HG02870 (cell line): Measurements from ENCODE around the gene TRAPPC2L.

Source experiments
- ATAC-seq: cut with Tn5 transposase; IDR thresholded peaks from one replicate; pipeline ENCODE4 v1.9.1; 2021; ENCODE audit warnings: mild to moderate bottlenecking, moderate library complexity; ENCODE audit not compliant: unreplicated experiment

The TRAPPC2L gene

DNA sequence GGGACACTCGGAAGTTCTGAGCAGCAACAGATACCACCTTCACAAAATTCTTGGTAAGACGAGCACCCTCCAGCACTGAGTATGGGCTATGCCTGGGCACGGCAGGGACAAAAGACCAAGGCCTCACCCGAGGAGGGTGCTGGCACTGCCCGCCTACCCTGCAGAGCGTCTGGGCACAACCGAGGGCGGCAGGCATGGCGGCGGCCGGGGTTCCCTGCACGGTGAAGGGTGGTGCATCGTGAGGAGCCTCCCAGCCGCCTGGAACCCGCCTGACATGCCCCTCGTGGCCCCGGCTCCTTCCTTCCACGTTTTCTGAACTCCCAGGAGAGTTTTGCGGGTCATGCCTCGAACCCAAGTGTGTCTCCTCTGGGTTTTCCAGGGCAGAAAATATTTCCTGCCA, 19.1 kb upstream of the TRAPPC2L start:
- ATAC-seq, result no peak

DNA sequence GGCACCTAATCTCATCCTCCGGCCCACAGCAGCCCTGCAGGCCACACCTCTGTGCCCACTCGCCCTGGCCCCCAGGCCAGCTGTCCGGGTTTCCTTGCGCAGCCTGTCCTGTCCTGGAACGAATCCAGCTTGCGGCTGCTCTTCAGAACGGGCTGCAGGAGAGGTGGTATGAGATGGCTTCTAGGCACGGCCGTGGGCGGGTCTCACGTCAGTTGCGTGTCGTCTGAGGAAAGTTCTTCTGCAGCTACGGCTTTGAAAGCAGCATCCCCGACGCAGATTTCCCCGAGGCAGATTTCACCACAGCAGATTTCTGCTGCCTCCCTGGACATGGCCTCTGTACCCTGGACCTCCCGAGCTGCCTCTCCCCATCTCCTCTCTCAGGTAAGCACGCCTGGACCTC, 18.4 kb upstream of the TRAPPC2L start:
- no peak for ATAC-seq

DNA sequence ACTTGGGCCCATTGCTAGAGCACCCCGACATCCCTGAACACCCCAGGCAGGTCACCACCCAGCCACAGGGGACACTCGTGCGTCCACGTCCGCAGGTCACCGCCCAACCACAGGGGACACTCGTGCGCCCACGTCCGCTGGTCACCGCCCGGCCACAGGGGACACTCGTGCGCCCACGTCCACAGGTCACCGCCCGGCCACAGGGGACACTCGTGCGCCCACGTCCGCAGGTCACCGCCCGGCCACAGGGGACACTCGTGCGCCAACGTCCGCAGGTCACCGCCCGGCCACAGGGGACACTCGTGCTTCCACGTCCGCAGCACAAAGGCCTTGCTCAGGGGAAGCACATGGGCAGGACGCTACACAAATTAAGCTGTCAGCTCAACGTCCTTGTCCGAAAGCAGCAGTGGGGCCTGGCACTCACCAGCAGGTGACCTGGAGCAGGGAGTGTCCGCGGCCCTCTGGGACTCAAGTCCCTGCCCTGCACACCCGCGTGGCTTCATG, 17.8 kb upstream of the TRAPPC2L start:
- no peak for ATAC-seq

DNA sequence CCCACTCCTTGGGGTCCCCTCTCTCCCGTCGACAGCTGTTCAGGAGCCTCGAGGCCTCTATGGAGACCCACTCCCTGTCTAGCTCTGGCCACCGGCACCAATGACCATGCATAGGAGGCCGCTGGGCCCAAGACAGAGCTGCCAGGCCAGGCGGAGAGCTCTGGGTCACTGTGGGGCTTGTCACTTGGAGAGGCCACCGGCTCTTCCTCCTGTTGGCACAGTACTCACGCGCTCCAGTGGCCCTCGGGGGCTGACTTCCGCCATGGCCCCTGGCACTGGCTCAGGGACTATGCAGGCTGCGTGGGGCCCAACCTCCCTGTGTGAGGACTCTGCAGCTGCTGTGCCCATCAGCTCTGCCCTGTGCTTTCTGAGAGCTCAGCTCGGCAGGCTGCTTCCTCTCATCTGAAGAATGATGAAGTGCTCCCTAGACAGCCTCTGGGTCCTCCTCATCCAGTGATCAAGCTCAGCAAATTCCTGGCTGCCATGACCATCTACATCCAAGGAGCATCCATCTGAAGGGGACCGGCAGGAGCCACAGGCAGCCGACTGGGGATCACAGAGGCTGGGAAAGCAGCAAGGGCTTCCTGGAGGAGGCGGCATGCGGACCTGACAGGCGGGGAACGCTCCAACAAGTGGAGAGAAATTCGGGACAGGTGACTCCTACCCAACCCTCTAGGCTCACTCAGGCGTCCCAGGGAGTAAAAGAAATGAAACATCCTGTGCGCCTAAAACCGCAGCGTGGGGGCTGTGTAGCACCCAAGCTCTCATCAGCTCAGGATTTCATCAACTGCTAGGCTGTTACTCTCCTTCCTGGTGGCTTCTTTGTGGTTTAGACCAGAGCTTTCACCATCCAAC, 17.0 kb upstream of the TRAPPC2L start:
- no peak for ATAC-seq

DNA sequence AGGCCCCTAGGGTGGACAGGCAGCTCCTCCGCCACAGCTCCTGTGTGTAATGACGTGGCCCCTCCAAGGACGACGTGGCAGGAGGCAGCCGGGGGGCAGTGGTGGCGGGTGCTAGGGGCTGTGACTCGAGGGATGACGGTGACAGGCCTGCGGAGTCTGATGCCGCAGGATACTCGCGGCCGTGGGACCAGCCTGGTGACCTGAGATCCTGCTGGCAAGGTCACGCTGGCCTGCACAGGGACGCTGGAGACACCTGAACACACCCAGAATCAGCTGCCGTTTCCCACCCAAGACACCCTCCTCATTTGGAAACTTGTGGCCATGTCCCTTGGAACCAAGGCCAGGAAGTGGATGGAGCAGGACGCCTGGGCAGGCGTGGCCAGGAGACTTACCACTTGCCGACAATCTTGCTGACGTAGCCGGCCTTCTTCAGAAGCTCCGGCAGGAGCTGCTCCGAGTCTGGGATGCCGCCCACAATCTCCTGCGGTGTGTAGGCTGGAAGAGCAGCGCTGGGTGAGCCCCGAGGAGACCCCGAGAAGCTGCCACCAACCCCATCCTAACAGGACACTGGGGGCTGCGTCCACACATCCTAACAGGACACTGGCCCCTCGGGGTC, 16.2 kb upstream of the TRAPPC2L start:
- no peak for ATAC-seq

DNA sequence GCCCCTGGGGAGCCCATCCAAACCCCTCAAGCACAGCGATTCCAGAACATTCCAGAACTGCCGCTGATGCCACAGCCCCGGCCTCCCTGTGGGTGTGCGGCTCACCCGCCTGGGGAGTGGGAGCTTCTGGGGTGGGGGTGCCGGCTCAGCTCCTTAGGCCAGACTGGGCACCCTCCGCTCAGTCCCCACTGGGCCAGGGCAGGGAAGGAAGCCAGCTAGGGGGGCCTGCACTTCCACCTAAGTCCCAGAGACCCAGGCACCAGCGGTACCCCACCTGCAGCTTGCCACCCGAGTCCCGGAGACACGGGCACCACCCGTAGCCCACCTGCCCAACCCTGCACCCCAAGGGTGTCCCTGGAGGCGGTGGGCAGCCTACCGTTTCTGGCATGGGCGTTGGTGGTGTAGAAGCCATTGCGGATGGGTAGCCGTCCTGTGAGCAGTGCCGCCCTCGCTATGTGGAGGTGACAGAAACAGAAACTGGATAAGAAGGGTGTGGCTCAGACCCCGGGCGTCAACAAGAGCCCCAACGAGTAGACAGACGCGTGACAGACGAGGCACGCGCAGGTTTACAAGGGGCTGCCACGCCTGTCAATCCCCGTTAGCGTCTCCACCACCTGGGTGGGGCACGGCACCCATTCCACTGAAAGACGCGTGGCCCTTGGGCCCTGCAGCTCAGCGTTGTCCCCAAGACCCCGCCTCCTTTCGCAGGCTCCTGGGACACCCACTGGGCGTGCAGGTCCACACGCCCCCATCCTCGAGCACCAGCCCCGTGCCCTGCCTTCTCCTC, 15.2 kb upstream of the TRAPPC2L start:
- no peak for ATAC-seq

DNA sequence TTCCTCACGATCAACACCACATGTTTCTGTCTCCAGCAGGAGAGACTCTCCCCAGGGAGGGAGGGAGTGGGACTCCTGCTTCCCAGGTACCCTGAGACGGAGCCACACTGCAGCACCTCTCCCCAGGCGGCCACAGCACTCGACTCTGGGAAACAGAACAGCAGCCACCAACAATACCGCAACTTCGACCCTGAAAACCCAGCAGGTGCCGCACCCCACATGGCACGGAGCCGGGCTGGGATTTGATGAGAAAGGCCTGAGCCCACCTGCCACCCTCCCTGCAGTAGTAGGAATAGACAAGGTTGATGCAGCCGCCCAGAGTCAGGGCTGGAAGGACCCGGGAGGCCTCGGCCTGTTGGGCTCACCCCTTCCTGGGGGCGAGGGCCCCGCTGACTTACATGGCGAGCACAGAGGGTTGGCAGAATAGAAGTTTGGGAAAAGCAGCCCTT, 14.6 kb upstream of the TRAPPC2L start:
- no peak for ATAC-seq

DNA sequence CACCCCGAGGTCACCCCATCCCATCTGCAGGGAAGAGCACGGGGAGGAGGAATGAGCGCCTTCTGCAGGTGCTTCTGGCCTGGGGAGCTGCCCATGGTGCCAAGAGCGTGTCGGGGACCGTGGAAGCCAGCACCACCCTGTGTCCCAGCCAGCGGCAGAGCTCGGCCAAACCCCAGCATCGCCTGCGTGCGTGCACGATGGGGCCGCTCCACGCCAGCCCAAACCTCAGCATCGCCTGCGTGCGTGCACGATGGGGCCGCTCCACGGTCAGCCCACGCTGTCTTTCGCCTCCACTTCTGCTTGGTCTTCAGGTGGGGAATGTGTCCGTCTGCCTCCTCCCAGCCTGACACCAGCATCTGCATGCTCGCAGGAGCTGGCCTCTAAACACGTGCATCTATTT, 14.1 kb upstream of the TRAPPC2L start:
- ATAC-seq, result no peak

DNA sequence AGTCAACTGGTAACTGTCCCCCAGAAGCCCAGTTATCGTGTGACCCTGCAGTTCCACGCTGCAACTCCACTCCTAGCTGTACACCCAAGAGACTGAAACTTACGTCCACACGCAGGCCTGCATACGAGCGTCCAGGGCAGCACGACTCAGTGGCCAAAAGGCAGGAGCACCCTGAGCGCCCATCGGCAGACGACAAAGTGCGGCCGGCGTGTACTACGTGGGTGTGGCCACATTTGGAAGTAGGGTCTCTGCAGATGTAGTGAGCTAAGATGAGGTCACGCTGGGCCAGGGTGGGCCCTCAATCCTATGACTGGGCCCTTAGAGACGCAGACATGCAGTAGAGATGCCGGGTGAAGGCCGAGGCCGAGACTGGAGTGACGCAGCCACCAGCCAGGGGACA, 13.7 kb upstream of the TRAPPC2L start:
- ATAC-seq, result no peak

DNA sequence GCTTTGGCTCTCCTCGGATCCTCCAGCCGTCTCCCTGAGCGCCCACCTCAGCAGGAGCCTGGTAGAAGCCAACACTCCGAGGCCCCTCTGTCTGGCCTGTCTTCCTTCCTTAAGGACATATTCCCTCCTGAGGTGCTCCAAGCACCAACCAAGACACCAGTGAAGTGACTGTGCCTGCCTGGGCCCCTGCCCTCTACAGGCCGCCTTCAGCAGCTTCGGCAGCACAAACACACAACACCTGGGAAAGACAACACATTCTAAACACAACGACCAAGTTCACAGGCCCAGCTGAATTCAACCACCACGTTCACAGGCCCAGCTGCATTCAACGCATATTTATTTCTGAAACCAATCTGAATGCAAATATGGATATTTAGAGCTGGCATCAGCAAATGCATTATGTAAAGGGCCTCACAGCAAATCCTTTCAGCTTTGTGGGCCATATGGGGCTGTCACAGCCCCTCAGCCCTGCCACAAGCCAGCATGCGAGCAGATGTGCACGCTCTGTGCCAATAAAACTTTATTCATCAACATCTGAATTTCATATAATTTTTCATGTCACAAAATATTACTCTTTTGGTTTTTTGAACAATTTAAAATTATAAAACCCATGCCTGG, 12.4 kb upstream of the TRAPPC2L start:
- ATAC-seq, result no peak

DNA sequence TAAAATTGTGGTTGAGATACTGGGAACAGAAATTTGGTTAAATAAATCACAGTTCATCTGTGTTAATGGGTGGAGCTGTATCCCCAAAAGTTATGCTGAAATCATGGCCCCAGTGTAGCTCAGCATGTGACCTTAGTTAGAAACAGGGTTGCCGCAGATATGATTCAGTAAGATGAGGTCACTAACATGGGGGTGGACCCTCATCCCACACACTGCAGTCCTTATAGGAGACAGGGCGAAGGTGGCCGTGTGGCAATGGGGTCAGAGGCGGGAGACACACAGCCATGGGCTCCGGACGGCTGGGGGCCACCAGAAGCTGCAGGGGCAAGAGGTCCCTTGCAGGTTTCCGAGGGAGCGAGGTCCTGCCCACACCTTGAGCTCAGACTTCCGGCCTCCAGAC, 10.8 kb upstream of the TRAPPC2L start:
- ATAC-seq, result no peak

DNA sequence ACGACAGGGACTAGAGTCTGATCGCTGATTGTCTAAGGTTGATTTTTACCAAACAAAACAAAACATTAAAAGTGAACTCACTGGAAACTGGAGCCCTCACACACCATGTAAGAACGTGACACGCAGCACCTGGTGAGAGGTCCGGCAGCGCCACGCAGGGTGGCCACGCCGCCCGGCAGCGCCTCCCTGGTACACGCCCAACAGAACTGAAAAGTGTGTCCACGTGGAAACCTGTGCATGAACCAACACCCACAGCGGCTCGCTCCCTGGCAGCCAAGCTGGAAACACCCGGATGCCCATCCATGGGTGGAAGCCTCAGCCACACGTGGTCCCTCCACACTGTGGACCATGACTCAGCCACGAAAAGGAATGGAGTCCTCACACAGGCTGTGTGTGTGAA, 9.3 kb upstream of the TRAPPC2L start:
- ATAC-seq, result no peak

DNA sequence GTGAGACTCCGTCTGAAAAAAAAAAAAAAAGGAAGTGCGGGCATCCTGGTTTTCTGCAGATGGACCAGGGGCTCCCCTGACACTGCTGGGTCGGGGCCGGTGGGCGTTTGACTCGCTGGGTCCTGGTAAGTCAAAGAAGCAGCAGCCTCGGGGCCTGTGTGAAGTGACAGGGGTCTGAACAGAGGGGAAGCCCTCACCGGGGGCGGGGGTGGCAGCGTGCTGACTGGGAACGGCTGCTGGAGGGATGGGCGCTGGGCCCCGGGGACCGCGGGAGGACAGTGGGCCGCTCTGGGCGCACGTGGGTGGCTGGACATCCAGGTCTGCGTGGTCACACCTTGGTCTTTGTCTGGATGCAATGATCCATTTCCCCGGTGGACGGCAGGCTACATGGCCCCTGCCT, 8.4 kb upstream of the TRAPPC2L start:
- no peak for ATAC-seq

DNA sequence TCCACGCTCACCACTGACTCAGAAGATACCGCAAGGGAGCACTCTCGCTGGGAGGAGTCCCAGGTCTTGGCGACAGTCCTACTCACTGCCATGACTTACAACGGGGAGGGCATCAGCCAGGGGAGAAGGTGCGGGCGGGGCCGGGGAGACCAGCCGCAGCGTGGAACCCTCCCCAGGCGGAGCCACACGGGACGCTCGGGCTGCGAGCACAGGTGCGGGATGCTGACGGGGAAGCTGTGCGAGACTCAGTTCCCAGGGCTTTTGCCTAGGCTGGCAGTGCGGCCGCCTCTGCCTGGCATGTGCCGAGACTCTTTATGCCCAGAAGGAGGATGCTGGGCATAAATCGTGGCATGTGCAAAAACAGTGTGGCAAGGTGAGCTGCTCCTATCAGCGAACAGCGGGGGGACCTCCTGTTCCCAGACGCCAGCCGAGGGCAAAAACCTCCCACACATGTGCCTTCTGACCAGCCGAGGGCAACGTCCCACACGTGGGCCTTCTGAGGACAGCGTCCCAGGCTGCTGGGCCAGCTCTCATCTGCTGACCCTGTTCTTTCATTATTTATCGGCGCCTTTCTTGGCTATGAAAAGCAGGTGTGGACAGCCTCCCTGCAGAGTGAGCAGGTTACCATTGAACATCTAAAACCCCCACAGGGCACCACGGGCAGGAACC, 6.3 kb upstream of the TRAPPC2L start:
- ATAC-seq, result no peak

DNA sequence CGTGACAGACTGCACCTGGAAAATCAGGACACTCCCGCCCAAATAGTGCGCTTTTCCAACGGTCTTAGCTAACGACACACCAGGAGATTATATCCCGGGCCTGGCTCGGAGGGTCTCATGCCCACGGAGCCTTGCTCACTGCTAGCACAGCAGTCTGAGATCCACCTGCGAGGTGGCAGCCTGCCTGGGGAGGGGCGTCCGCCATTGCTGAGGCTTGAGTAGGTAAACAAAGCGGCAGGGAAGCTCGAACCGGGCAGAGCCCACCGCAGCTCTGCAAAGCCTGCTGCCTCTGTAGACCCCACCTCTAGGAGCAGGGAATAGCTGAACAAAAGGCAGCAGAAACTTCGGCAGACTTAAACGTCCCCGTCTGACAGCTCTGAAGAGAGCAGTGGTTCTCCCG, 5.3 kb upstream of the TRAPPC2L start:
- ATAC-seq, result no peak

DNA sequence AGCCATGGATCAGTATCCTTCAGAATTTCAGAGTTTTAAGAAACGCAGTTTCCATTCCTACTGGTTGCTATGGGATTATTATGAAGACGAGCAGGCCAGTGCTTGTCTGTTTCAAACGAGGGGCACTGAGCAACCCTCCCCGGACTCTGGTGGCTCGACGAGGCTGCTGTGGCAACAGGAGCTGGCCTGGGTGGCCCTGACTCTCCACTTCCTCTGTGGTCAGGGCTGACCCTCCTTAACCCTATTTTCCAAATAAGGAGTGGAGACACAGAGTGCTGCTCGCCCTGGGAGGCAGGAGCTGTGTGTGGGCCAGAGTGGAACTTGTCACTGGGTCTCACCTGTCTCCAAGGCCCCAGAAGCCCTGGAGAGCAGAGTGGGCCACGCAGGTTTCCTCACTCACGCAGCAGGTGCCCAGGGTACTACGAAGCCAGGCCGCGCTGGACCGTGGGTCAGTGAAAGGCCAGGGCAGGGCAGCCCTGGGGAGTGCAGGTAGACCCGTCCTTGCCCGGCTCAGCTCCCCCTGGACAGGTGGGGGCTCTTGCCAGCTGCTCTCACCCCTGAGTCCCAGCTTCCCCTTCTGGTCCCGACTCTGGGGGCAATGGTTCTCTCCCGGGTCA, 3.5 kb upstream of the TRAPPC2L start:
- no peak for ATAC-seq

DNA sequence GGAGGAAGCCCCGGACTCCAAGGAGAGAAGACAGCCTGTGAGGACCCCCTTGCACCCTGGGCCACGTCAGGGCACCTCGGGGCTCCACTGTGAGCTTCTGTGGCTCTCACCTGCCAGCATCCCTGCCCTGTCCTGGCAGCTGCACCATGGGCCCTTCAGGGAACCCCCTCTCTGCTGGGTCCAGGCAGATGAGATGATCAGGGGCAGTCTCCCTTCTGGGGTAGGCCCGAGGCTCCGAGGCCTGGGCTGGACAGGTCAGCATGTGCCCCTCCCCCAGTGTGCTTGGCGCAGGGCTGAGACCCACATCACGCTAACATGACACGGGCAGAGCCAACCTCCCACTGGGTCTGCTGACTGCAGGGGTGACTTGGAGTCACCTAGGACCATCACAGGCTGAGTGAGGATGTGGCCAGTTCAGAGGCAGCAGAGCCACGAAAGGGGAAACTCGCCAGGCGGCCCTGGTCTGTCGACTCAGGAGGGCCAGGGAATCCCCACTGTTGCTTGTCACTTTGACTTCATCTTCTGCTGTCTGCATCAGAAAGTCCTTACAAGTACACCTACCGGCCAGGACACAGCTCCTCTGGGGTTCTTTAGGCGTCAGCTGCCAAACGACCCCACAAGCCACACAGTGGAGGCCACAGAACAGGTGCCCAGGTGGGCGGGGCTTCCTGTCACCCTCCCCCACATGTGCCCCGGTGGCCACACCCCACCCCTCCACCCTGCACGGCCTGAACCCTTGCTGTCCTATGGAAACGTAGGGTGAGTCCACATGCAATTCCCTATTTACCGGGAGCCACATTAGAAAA, 2.4 kb upstream of the TRAPPC2L start:
- no peak for ATAC-seq

DNA sequence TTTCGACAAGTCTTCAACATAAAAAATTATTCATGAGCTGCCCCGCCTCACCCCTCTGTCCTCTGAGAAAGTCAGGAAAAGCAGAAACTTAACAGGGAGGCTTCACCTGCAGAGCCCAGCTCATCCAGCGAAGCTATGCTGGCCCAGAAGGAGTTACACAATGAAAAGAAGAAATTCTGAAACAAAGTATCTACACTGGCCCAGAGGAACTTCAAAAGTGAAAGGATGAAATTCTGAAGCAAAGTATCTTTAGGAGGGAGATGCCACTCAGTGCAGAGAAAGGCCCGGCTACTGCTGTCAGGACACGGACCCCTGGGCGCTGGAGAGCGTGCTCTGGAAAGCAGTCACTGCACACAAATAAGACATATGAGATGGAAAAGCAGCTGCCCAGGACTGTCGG, 1.8 kb upstream of the TRAPPC2L start:
- ATAC-seq, result no peak

DNA sequence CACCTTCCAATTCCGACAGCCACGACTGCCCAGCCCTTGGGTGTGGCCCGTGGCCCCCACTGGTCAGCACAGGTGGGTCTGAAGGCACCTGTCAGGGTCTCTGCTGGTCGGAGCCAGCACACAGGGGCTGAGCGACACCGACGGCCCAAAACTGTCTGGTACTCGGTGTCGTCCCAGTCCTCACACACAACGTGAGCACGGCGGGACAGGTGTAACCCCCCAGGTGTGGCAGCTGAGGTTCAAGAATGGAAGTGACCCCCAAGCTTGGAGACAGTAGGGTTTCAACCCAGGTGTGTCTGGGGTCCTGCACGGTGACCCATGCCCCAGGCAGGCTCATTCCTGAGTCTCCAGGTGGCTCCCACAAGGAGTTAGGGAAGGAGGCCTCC, 1.2 kb upstream of the TRAPPC2L start:
- ATAC-seq, result no peak
